Heart left ventricle (tissue), 16 donors: ENCODE data around the gene SUGCT. TPM values are rescaled to one million over a fixed set of nuclear protein-coding genes. Genes with fewer than 3 reads are reported as not detected.

Experiments used
- ATAC-seq, 4 donors: fragments of 200-7000 bp; cut with Tn5 transposase; one replicate each; pipeline ENCODE4 v1.9.1; 2020 to 2022; ENCODE audit warnings: moderate library complexity in 4 of 4, mild to moderate bottlenecking in 3 of 4, moderate number of reproducible peaks in 1 of 4
- DNase-seq, 5 donors: peaks; one replicate each; pipeline ENCODE4 v3.0.0-alpha.2; 2020
- H3K27ac ChIP-seq, 12 donors: fragments of 200-600 bp; sonication (generic) in 4 of 12; one replicate each; pipeline versions ENCODE4 v1.5.0 to v1.8.0; 2016 to 2022; ENCODE audit warnings: mild to moderate bottlenecking in 2 of 12
- H3K27me3 ChIP-seq, 9 donors: fragments of 200-600 bp; sonication (generic) in 2 of 9; one replicate each; pipeline versions ENCODE4 v1.5.1 to v1.8.0; 2016 to 2022; ENCODE audit warnings: mild to moderate bottlenecking in 3 of 9
- H3K36me3 ChIP-seq, 9 donors: fragments of 200-600 bp; sonication (generic) in 2 of 9; one replicate each; pipeline versions ENCODE4 v1.5.0 to v1.8.0; 2018 to 2022; ENCODE audit warnings: mild to moderate bottlenecking in 2 of 9
- H3K4me1 ChIP-seq, 12 donors: fragments of 200-600 bp; sonication (generic) in 4 of 12; one replicate each; pipeline versions ENCODE4 v1.5.0 to v1.8.0; 2016 to 2022; ENCODE audit warnings: mild to moderate bottlenecking in 3 of 12
- H3K4me3 ChIP-seq, 12 donors: fragments of 200-600 bp; sonication (generic) in 4 of 12; one replicate each; pipeline versions ENCODE4 v1.5.0 to v1.8.0; 2017 to 2022; ENCODE audit warnings: mild to moderate bottlenecking in 9 of 12, moderate library complexity in 4 of 12
- H3K9me3 ChIP-seq, 12 donors: fragments of 200-600 bp; sonication (generic) in 4 of 12; one replicate each; pipeline versions ENCODE4 v1.5.0 to v1.8.0; 2016 to 2022; ENCODE audit warnings: mild to moderate bottlenecking in 1 of 12
- POLR2A ChIP-seq, 2 donors: fragments of 450-650 bp; IDR thresholded peaks; one replicate each; pipeline ENCODE4 v1.6.1; 2017; ENCODE audit warnings: antibody characterized with exemption in 2 of 2, mild to moderate bottlenecking in 2 of 2, moderate library complexity in 2 of 2
- WGBS, 4 donors: extraction: QIAGEN DNeasy Blood & Tissue Kit in 2 of 4; methylation state at CpG; one replicate each; pipeline versions ENCODE4 v1.1.5 to v1.1.7; 2013 to 2018; 5-methylcytosine and 5-hydroxymethylcytosine counted together
- intact Hi-C, 10 donors: fragments of 100-400 bp; cut with DNase I; formaldehyde crosslinking; loops; one replicate each; pipeline versions ENCODE4 v1.11.1 to v1.14.2; 2022
- polyA plus RNA-seq, 2 donors: library from polyadenylated mRNA; stranded (reverse); fragments of 200-250 nt; gene quantifications; one replicate each; pipeline ENCODE4 v1.2.3, GENCODE V29; 2013
- total RNA-seq, 9 donors: library from RNA; depleted of rRNA in 2 of 9; stranded (reverse); fragments of >200 nt in 2 of 9; fragmentation: NEBNext Ultra II Directional in 3 of 9; extraction: Animal tissue kit (Norgen Biotek cat#: 25700) in 3 of 9; gene quantifications; one replicate each; pipeline versions ENCODE4 v1.1.0 to v1.2.4, GENCODE V29; 2016 to 2023
- TF ChIP-seq, protein P1 (sequence below), 12 donors: fragments of 200-600 bp; sonication (generic) in 4 of 12; IDR thresholded peaks; one replicate each; pipeline versions ENCODE4 v1.5.0 to v1.8.0; 2018 to 2022; ENCODE audit warnings: antibody characterized with exemption in 12 of 12, mild to moderate bottlenecking in 5 of 12
- donor health status: ischemic (EF 13 %, LVEDD 7.1; RV severe dilation, severe dysfunction).
- donor health status: healthy with polysubstance abuse.
- donor health status: DM: no; HTN: yes; CAD: no.
- donor health status: DM: no; HTN: no; CAD: no.
- donor health status: ischemic (EF 25% LVEDD 6.9; RV normal size, moderate dysfunction).
- donor health status: ischemic (EF 25% LVEDD 5.7; RV mildly dilated, moderate dysfunction).
- donor health status: healthy.
- donor health status: DM: yes; HTN: yes; CAD: no.
- donor health status: ischemic (EF 35%, LVEDD 5.7; RV mildly dilated, moderate dysfunction).
- donor health status: nonischemic (EF 11% LVEDD 7.7; RV severe dilation, severe dysfunction).
- donor health status: DM: yes; HTN: yes; CAD: no.
- donor health status: PGD.
- donor health status: ischemic (EF 29% LVEDD 5.4; RV normal size, mild dysfunction).
- donor health status: nonischemic (EF 23%, LVEDD 6.1; RV moderate dilation, normal function).

Gene SUGCT
- total and polyA plus RNA-seq, 11 donors: 1.4 to 7.6 (median 4.4) TPM

DNA sequence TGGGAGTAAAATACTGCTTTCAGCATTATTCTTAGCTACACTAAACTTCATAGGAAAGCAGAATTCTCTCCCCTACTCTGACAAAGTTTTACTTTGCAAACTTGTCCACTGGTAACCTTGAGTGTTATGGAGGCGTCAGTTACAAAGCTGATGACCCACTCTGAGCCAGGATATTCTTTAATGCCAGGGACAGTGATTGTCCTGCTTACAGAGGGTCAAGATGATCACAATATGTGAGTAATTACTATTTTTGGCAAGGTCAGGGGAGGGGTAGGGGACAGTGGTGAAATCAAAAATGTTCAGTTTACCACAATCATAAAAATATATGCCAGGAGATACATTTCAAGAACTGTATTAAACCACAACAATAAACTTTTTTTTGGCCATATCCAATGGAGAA lies 520.6 kb downstream of the SUGCT start:
- Histone ChIP-seq H3K9me3 (peaks cover 0 to 8% (median 0%) of the 10 kb centered on the region in 12 donors), H3K4me1 (peaks cover 0 to 10% (median 0%) of the 10 kb centered on the region in 12 donors), H3K36me3 (no peaks in the 10 kb centered on the region), H3K27ac (no peak overlapping the region), H3K27me3 (no peaks in the 10 kb centered on the region), H3K4me3 (no peak overlapping the region)
- intact Hi-C loops: no loop called here
- TF ChIP-seq, protein P1, sequence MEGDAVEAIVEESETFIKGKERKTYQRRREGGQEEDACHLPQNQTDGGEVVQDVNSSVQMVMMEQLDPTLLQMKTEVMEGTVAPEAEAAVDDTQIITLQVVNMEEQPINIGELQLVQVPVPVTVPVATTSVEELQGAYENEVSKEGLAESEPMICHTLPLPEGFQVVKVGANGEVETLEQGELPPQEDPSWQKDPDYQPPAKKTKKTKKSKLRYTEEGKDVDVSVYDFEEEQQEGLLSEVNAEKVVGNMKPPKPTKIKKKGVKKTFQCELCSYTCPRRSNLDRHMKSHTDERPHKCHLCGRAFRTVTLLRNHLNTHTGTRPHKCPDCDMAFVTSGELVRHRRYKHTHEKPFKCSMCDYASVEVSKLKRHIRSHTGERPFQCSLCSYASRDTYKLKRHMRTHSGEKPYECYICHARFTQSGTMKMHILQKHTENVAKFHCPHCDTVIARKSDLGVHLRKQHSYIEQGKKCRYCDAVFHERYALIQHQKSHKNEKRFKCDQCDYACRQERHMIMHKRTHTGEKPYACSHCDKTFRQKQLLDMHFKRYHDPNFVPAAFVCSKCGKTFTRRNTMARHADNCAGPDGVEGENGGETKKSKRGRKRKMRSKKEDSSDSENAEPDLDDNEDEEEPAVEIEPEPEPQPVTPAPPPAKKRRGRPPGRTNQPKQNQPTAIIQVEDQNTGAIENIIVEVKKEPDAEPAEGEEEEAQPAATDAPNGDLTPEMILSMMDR (IDR thresholded peaks at IDR 0.05): no peak
- DNase-seq (no peak), ATAC-seq (no peak)
- WGBS, 4 donors: 85 to 99% (median 89%) methylated on average over 1 of the region's 1 CpG

DNA sequence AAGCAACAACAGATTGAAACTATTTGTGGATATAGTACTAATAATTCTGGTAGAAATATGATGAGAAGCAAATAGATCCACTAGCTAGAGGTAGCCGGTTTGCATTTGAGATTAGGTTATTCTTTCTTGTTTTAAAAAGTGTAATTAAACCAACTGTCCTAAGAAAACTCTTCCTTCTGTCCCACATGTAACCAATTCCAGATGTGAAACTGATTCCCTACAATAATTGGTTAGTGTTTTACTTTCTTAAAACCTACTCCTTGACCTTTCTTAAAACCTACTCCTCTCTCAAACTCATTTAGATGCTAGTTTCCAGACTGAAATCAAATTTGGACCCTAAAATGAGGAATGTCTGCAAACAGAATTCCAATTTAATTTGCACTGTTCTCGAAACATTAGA lies 521.5 kb downstream of the SUGCT start:
- intact Hi-C loops: no loop called here

DNA sequence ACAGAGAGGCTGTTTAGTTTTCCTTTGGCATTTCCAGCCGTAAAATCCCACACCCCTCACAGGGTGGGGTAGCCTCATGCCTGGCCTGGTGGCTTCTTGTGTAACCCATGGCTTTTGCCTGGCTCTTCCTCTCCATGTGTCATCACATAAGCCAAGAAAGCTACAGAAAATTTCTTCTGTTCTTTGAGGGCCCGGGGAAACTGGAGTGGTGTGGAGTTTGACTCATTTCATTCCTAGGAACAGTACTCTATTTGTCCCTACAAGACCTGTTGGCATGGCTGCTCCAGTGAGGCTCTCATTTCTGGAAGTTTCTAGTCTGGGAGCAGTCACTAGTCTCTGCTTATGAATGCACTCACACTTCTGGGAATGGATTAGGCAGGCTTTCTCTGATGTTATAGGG lies 523.9 kb downstream of the SUGCT start:
- 88 to 95% (median 90%) methylated on average over 2 of the region's 2 CpGs for WGBS, 4 donors
- ATAC-seq (peak in 1 of 4 donors; percentile 57), DNase-seq (no peak)
- H3K4me3 ChIP-seq: no peak overlapping the region
- H3K27ac ChIP-seq: no peak overlapping the region
- H3K9me3 ChIP-seq: no peaks in the 10 kb centered on the region
- TF ChIP-seq, protein P1 (IDR thresholded peaks at IDR 0.05): no peak
- TF ChIP-seq POLR2A (IDR thresholded peaks at IDR 0.05): no peak
- intact Hi-C loops: no loop called here
- no peaks in the 10 kb centered on the region for H3K27me3 ChIP-seq
- peaks cover 0 to 10% (median 0%) of the 10 kb centered on the region in 12 donors for H3K4me1 ChIP-seq
- no peaks in the 10 kb centered on the region for H3K36me3 ChIP-seq

More for the DNA sequence above, 521.5 kb downstream of the SUGCT start:
- Histone ChIP-seq H3K27me3 (no peaks in the 10 kb centered on the region), H3K9me3 (peaks cover 0 to under 1% (median 0%) of the 10 kb centered on the region in 12 donors), H3K4me1 (peaks cover 0 to 10% (median 0%) of the 10 kb centered on the region in 12 donors), H3K27ac (no peak overlapping the region), H3K36me3 (no peaks in the 10 kb centered on the region), H3K4me3 (no peak overlapping the region)
- WGBS, 4 donors: 93 to 95% (median 95%) methylated on average over 2 of the region's 2 CpGs
- ATAC-seq: no peak
- no peak for TF ChIP-seq POLR2A (IDR thresholded peaks at IDR 0.05)
- TF ChIP-seq, protein P1 (IDR thresholded peaks at IDR 0.05): no peak
- DNase-seq: no peak

DNA sequence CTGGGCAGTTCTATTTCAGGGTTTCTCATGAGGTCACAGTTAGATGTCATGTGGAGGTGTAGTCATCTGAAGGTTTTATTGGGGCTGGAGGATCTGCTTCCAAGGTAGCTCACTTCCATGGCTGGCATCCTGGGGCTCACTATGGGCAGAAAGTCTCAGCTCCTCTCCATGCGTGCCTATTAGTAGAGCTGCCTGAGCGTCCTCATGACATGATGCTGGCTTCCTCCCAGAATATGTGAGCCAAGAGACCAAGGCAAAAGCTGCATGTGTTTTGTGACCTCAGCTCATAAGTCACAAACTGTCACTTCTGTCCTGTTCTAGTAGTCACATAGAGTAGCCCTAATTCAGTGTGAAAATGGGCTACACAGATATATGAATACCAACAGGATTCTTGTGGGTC lies 524.4 kb downstream of the SUGCT start:
- WGBS, 4 donors: 32 to 35% (median 34%) methylated on average over 2 of the region's 2 CpGs; no CpG with 5 or more reads in 1 of the 4 donors
- peak in 4 of 5 donors; percentile 31 to 50 (median 34) for DNase-seq
- no peak overlapping the region for H3K27ac ChIP-seq

More for the DNA sequence above, 524.4 kb downstream of the SUGCT start:
- Histone ChIP-seq H3K4me3 (no peak overlapping the region), H3K27me3 (no peaks in the 10 kb centered on the region), H3K4me1 (peaks cover 0 to 10% (median 0%) of the 10 kb centered on the region in 12 donors), H3K9me3 (no peaks in the 10 kb centered on the region), H3K36me3 (no peaks in the 10 kb centered on the region)
- no peak for TF ChIP-seq POLR2A (IDR thresholded peaks at IDR 0.05)
- TF ChIP-seq, protein P1 (IDR thresholded peaks at IDR 0.05): no peak
- peak; percentile 77 to 89 (median 87) for ATAC-seq
- intact Hi-C loops: no loop called here
